ENCODE results near the gene RIPOR3.

GRCh38 chr20:50688256-50688975, 2.9 kb downstream of the RIPOR3 start:
- no peak for TF ChIP-seq POLR2A (IDR thresholded peaks at IDR 0.05)
- no peak for TF ChIP-seq CTCF (IDR thresholded peaks at IDR 0.05)
